Anterior cingulate cortex (tissue), 58 donors: ENCODE data around the gene DISP3.

ENCODE experiments used
- DNase-seq, 58 donors: peaks; one replicate each; lab custom pipeline; 2025; lab: John Stamatoyannopoulos, UW

Gene DISP3

GRCh38 chr1:11483581-11484320, 4.8 kb downstream of the DISP3 start:
- no peak for DNase-seq

GRCh38 chr1:11484321-11484655, 5.3 kb downstream of the DISP3 start:
- no peak for DNase-seq

GRCh38 chr1:11485191-11485590, 6.2 kb downstream of the DISP3 start:
- DNase-seq: no peak

GRCh38 chr1:11486231-11487009, 7.5 kb downstream of the DISP3 start:
- DNase-seq: no peak

GRCh38 chr1:11487196-11487751, 8.3 kb downstream of the DISP3 start:
- DNase-seq: no peak

- no peak for DNase-seq
Observed at GRCh38 chr1:11488201-11488770, 9.3 kb downstream of the DISP3 start.

GRCh38 chr1:11488966-11489625, 10.1 kb downstream of the DISP3 start:
- DNase-seq: no peak

- DNase-seq: no peak
Observed at GRCh38 chr1:11492235-11492634, 13.3 kb downstream of the DISP3 start.

GRCh38 chr1:11493972-11494655, 15.2 kb downstream of the DISP3 start:
- DNase-seq: no peak

- DNase-seq: no peak
Observed at GRCh38 chr1:11494771-11495170, 15.8 kb downstream of the DISP3 start.

- DNase-seq: no peak
Observed at GRCh38 chr1:11495579-11495978, 16.6 kb downstream of the DISP3 start.

GRCh38 chr1:11496551-11497080, 17.7 kb downstream of the DISP3 start:
- DNase-seq: no peak

GRCh38 chr1:11498956-11499594, 20.1 kb downstream of the DISP3 start:
- no peak for DNase-seq

GRCh38 chr1:11499601-11500331, 20.8 kb downstream of the DISP3 start:
- DNase-seq: peak in 44 of 58 donors; percentile 16 to 80 (median 44)

- DNase-seq: no peak
Observed at GRCh38 chr1:11500881-11501280, 21.9 kb downstream of the DISP3 start.

- DNase-seq: peak in 9 of 58 donors; percentile 8 to 81 (median 17)
Observed at GRCh38 chr1:11501491-11501897, 22.5 kb downstream of the DISP3 start.

- no peak for DNase-seq
Observed at GRCh38 chr1:11501906-11502485, 23.0 kb downstream of the DISP3 start.

- DNase-seq: no peak
Observed at GRCh38 chr1:11502516-11502915, 23.6 kb downstream of the DISP3 start.
